DOHH2 (cell line): Measurements from ENCODE around the gene JUN.

ENCODE experiments used
- H3F3A ChIP-seq: fragments of 200-600 bp; sonication (generic), shearing (Covaris generic); 2 replicates; pipeline ENCODE4 v1.6.0; 2016; ENCODE audit warnings: antibody characterized with exemption, mild to moderate bottlenecking; ENCODE audit not compliant: control insufficient read depth, insufficient read depth
- H3K27ac ChIP-seq: fragments of 200-600 bp; sonication (generic); 2 replicates; pipeline ENCODE4 v1.5.1; 2014; ENCODE audit warnings: low read depth, mild to moderate bottlenecking, low read length, moderate library complexity
- H3K27me3 ChIP-seq: fragments of 200-600 bp; sonication (generic); 2 replicates; pipeline ENCODE4 v1.6.1; 2014; ENCODE audit warnings: mild to moderate bottlenecking, low read length, mixed read lengths; ENCODE audit not compliant: control insufficient read depth
- H3K36me3 ChIP-seq: fragments of 200-600 bp; sonication (generic); 2 replicates; pipeline ENCODE4 v1.6.1; 2014; ENCODE audit warnings: mild to moderate bottlenecking, low read length, moderate library complexity, mixed read lengths; ENCODE audit not compliant: control insufficient read depth
- H3K4me1 ChIP-seq: fragments of 200-600 bp; sonication (generic); 2 replicates; pipeline ENCODE4 v1.6.1; 2014; ENCODE audit warnings: mild to moderate bottlenecking, low read length, mixed read lengths; ENCODE audit not compliant: control insufficient read depth
- H3K4me2 ChIP-seq: fragments of 200-600 bp; sonication (generic); 2 replicates; pipeline ENCODE4 v1.6.0; 2014; ENCODE audit warnings: mild to moderate bottlenecking, low read length, moderate library complexity
- H3K4me3 ChIP-seq: fragments of 200-600 bp; sonication (generic); 2 replicates; pipeline ENCODE4 v1.5.1; 2014; ENCODE audit warnings: mild to moderate bottlenecking, low read length, mixed read lengths
- H3K79me2 ChIP-seq: fragments of 200-600 bp; sonication (generic); 2 replicates; pipeline ENCODE4 v1.6.1; 2014; ENCODE audit warnings: mild to moderate bottlenecking, low read length, mixed read lengths; ENCODE audit not compliant: control insufficient read depth
- H3K9me2 ChIP-seq: fragments of 200-600 bp; sonication (generic); replicated peaks from 2 replicates; pipeline ENCODE4 v1.6.1; 2014; ENCODE audit warnings: mild to moderate bottlenecking, low read length, mixed read lengths; ENCODE audit not compliant: control insufficient read depth
- H3K9me3 ChIP-seq: fragments of 200-600 bp; sonication (generic); 2 replicates; pipeline ENCODE4 v1.6.1; 2014; ENCODE audit warnings: antibody characterized with exemption, low read length, mixed read lengths; ENCODE audit not compliant: control insufficient read depth, insufficient read depth
- H4K20me1 ChIP-seq: fragments of 200-600 bp; sonication (generic); 2 replicates; pipeline ENCODE4 v1.6.0; 2014; ENCODE audit warnings: low read depth, mild to moderate bottlenecking, antibody characterized with exemption, low read length, moderate library complexity; ENCODE audit not compliant: control insufficient read depth, insufficient read depth
- EZH2phosphoT487 ChIP-seq: fragments of 200-600 bp; sonication (generic); IDR thresholded peaks from 2 replicates; pipeline ENCODE4 v1.6.1; 2017; ENCODE audit warnings: borderline replicate concordance, mild to moderate bottlenecking, antibody characterized with exemption, low read length, moderate library complexity, mixed read lengths
- TF ChIP-seq, protein P1 (sequence below): fragments of 200-600 bp; sonication (generic); IDR thresholded peaks from one replicate; pipeline ENCODE4 v1.5.1; 2014; ENCODE audit warnings: antibody characterized with exemption, mild to moderate bottlenecking, low read depth, low read length; ENCODE audit not compliant: poor library complexity, severe bottlenecking

JUN gene

GRCh38 chr1:58763214-58763613, 20.6 kb downstream of the JUN start:
- Histone ChIP-seq H3K27me3 (peaks cover 7% of the 10 kb centered on the region; the same call in 1 of the 2 replicates), H3K4me3 (no peak overlapping the region), H3K27ac (no peak overlapping the region)

GRCh38 chr1:58762806-58763205, 21.0 kb downstream of the JUN start:
- H3K4me2 ChIP-seq = no peak overlapping the region
- no peak overlapping the region for H3K4me3 ChIP-seq
- H3K9me2 ChIP-seq = no peaks in the 10 kb centered on the region
- TF ChIP-seq, protein P1, sequence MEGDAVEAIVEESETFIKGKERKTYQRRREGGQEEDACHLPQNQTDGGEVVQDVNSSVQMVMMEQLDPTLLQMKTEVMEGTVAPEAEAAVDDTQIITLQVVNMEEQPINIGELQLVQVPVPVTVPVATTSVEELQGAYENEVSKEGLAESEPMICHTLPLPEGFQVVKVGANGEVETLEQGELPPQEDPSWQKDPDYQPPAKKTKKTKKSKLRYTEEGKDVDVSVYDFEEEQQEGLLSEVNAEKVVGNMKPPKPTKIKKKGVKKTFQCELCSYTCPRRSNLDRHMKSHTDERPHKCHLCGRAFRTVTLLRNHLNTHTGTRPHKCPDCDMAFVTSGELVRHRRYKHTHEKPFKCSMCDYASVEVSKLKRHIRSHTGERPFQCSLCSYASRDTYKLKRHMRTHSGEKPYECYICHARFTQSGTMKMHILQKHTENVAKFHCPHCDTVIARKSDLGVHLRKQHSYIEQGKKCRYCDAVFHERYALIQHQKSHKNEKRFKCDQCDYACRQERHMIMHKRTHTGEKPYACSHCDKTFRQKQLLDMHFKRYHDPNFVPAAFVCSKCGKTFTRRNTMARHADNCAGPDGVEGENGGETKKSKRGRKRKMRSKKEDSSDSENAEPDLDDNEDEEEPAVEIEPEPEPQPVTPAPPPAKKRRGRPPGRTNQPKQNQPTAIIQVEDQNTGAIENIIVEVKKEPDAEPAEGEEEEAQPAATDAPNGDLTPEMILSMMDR = no peak
- no peak for TF ChIP-seq EZH2phosphoT487
- no peaks in the 10 kb centered on the region for H3K9me3 ChIP-seq
- H4K20me1 ChIP-seq = no peaks in the 10 kb centered on the region
- H3K79me2 ChIP-seq = no peaks in the 10 kb centered on the region
- no peaks in the 10 kb centered on the region for H3F3A ChIP-seq
- no peak overlapping the region for H3K27ac ChIP-seq
- peaks cover 7% of the 10 kb centered on the region; the same call in 1 of the 2 replicates for H3K27me3 ChIP-seq
- H3K36me3 ChIP-seq = no peaks in the 10 kb centered on the region
- no peaks in the 10 kb centered on the region for H3K4me1 ChIP-seq

More at GRCh38 chr1:58763214-58763613, 20.6 kb downstream of the JUN start:
- Histone ChIP-seq H3K4me2 (no peak overlapping the region), H3K79me2 (no peaks in the 10 kb centered on the region), H4K20me1 (no peaks in the 10 kb centered on the region), H3K36me3 (no peaks in the 10 kb centered on the region), H3K4me1 (no peaks in the 10 kb centered on the region), H3K9me2 (no peaks in the 10 kb centered on the region), H3F3A (no peaks in the 10 kb centered on the region), H3K9me3 (no peaks in the 10 kb centered on the region)
- TF ChIP-seq, protein P1 = no peak
- no peak for TF ChIP-seq EZH2phosphoT487

- Histone ChIP-seq H3F3A (no peaks in the 10 kb centered on the region), H3K4me1 (no peaks in the 10 kb centered on the region), H3K4me3 (no peak overlapping the region), H3K9me3 (no peaks in the 10 kb centered on the region), H3K79me2 (no peaks in the 10 kb centered on the region), H3K27ac (no peak overlapping the region), H3K4me2 (no peak overlapping the region), H3K9me2 (no peaks in the 10 kb centered on the region), H3K27me3 (peaks cover 8% of the 10 kb centered on the region; the same call in 1 of the 2 replicates), H4K20me1 (no peaks in the 10 kb centered on the region), H3K36me3 (no peaks in the 10 kb centered on the region)
- TF ChIP-seq EZH2phosphoT487 = no peak
- TF ChIP-seq, protein P1 = no peak
These were observed 28.4 kb downstream of the JUN start for GRCh38 chr1:58755468-58755872.
